ENCODE data around the gene ANKRD55.

- TF ChIP-seq CTCF (IDR thresholded peaks at IDR 0.05) (no peak), POLR2AphosphoS5 (IDR thresholded peaks at IDR 0.05) (no peak), EP300 (IDR thresholded peaks at IDR 0.05; ENCODE audit: low read depth) (no peak)
Measured at GRCh38 chr5:56106837-56107236, 126.3 kb downstream of the ANKRD55 start.

Data from transverse colon (tissue), 4 donors.